NB4 (cell line): ENCODE results near the gene TYW1.

ENCODE experiments used
- MAX ChIP-seq: IDR thresholded peaks from 2 replicates; pipeline ENCODE4 v1.6.1; 2011; ENCODE audit warnings: low read depth, low read length
- POLR2A ChIP-seq: IDR thresholded peaks from 2 replicates; pipeline ENCODE4 v1.6.1; 2011; ENCODE audit warnings: mild to moderate bottlenecking; ENCODE audit not compliant: insufficient read length; ENCODE audit errors: extremely low read depth
- TF ChIP-seq, protein P1 (sequence below): IDR thresholded peaks from one replicate; pipeline ENCODE4 v1.5.1; 2012; ENCODE audit warnings: low read depth, low read length

DNA sequence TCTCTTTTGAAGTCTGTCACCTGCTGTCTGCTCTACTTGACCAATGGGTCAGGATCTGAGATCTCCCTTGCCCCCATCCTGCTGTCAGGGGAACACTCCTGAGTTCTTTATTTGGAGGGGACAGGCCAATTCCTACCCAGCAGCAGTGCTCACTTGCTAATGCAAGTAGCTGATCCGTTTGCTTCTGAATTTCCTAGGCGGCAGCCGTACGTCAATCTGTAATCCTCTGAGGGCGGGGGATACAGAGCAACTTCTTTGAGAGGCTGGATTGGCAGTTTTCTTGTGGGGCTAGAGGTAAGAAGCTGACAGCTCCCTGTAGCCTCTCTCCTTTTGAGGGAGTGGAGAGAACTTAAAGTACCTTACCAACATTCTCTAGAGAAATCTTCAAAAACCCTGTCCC, 36.6 kb downstream of the TYW1 start:
- TF ChIP-seq POLR2A (no peak), MAX (no peak)
- TF ChIP-seq, protein P1, sequence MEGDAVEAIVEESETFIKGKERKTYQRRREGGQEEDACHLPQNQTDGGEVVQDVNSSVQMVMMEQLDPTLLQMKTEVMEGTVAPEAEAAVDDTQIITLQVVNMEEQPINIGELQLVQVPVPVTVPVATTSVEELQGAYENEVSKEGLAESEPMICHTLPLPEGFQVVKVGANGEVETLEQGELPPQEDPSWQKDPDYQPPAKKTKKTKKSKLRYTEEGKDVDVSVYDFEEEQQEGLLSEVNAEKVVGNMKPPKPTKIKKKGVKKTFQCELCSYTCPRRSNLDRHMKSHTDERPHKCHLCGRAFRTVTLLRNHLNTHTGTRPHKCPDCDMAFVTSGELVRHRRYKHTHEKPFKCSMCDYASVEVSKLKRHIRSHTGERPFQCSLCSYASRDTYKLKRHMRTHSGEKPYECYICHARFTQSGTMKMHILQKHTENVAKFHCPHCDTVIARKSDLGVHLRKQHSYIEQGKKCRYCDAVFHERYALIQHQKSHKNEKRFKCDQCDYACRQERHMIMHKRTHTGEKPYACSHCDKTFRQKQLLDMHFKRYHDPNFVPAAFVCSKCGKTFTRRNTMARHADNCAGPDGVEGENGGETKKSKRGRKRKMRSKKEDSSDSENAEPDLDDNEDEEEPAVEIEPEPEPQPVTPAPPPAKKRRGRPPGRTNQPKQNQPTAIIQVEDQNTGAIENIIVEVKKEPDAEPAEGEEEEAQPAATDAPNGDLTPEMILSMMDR: no peak
